B cell (primary cell): Measurements from ENCODE around the gene KCNMB2.

ENCODE experiments used
- CTCF ChIP-seq: fragments of 200-600 bp; IDR thresholded peaks from one replicate; pipeline ENCODE4 v1.8.0; 2022; ENCODE audit warnings: antibody characterized with exemption, mild to moderate bottlenecking
- EZH2 ChIP-seq: IDR thresholded peaks from 2 replicates; pipeline ENCODE4 v1.6.1; 2012; ENCODE audit warnings: borderline replicate concordance, low read depth, mild to moderate bottlenecking, moderate library complexity, low read length; ENCODE audit not compliant: insufficient read depth, poor library complexity, severe bottlenecking

GRCh38 chr3:178532476-178532875, 3.8 kb upstream of the KCNMB2 start:
- no peak for TF ChIP-seq CTCF
- TF ChIP-seq EZH2: no peak
